Common myeloid progenitor, CD34-positive (primary cell): ENCODE data around the gene GIGYF1.

ENCODE experiments used
- CTCF ChIA-PET: fragments of 350-600 bp; sonication (Branson Sonifier 250); formaldehyde crosslinking; loops from one replicate; lab custom pipeline; 2021; ENCODE audit warnings: antibody characterized with exemption; lab: Charles Lee
- POLR2A ChIA-PET: fragments of 350-600 bp; sonication (Branson Sonifier 250); formaldehyde crosslinking; loops from one replicate; lab custom pipeline; 2021; ENCODE audit warnings: antibody characterized with exemption; lab: Charles Lee
- DNase-seq, 3 donors: peaks; one replicate each; pipeline versions ENCODE4 v3.0.0 to v3.0.0-alpha.2; 2013
- H3K27ac ChIP-seq, 2 experiments: 1 replicate in 1 of 2; 2 replicates in 1 of 2; pipeline ENCODE4 v1.7.0; 2013; ENCODE audit warnings: inconsistent platforms in 2 of 2, low read length in 2 of 2, mild to moderate bottlenecking in 2 of 2, low read depth in 1 of 2, moderate library complexity in 1 of 2; ENCODE audit not compliant: severe bottlenecking in 2 of 2, insufficient read depth in 1 of 2, poor library complexity in 1 of 2
- H3K27me3 ChIP-seq, 5 experiments: replicated peaks in 2 of 5; 1 replicate in 3 of 5; 2 replicates in 2 of 5; pipeline versions ENCODE4 v1.6.1 to v1.7.0; 2013; ENCODE audit warnings: low read length in 4 of 5, mild to moderate bottlenecking in 2 of 5, moderate library complexity in 2 of 5, inconsistent platforms in 1 of 5; ENCODE audit not compliant: insufficient read depth in 5 of 5, control insufficient read depth in 4 of 5
- H3K36me3 ChIP-seq, 4 experiments: 1 replicate in 2 of 4; 2 replicates in 2 of 4; pipeline versions ENCODE4 v1.6.1 to v1.7.0; 2013; ENCODE audit warnings: low read length in 3 of 4, control low read depth in 1 of 4, mild to moderate bottlenecking in 1 of 4; ENCODE audit not compliant: control insufficient read depth in 4 of 4, insufficient read depth in 4 of 4
- H3K4me1 ChIP-seq, 4 experiments: 1 replicate in 3 of 4; 2 replicates in 1 of 4; pipeline versions ENCODE4 v1.6.1 to v1.7.1; 2013; ENCODE audit warnings: low read length in 3 of 4, mild to moderate bottlenecking in 3 of 4, control low read depth in 1 of 4, inconsistent platforms in 1 of 4, moderate library complexity in 1 of 4; ENCODE audit not compliant: control insufficient read depth in 4 of 4, insufficient read depth in 4 of 4; ENCODE audit errors: control extremely low read depth in 1 of 4
- H3K4me3 ChIP-seq, 7 experiments: 1 replicate in 4 of 7; 2 replicates in 3 of 7; pipeline versions ENCODE4 v1.5.1 to v1.7.0; 2013; ENCODE audit warnings: mild to moderate bottlenecking in 7 of 7, low read length in 6 of 7, moderate library complexity in 6 of 7, inconsistent platforms in 2 of 7, low read depth in 2 of 7, control low read depth in 1 of 7; ENCODE audit not compliant: insufficient read depth in 4 of 7, control insufficient read depth in 1 of 7; ENCODE audit errors: extremely low read depth in 1 of 7
- H3K9me3 ChIP-seq, 5 experiments: 1 replicate in 4 of 5; 2 replicates in 1 of 5; pipeline versions ENCODE4 v1.6.1 to v1.7.1; 2013; ENCODE audit warnings: low read length in 4 of 5, mild to moderate bottlenecking in 2 of 5, inconsistent platforms in 1 of 5, low read depth in 1 of 5, moderate library complexity in 1 of 5; ENCODE audit not compliant: control insufficient read depth in 4 of 5, insufficient read depth in 2 of 5; ENCODE audit errors: control extremely low read depth in 1 of 5
- WGBS: methylation state at CpG from one replicate; pipeline ENCODE4 v1.1.5; 2013; ENCODE audit not compliant: insufficient coverage; 5-methylcytosine and 5-hydroxymethylcytosine counted together

GIGYF1 gene

DNA sequence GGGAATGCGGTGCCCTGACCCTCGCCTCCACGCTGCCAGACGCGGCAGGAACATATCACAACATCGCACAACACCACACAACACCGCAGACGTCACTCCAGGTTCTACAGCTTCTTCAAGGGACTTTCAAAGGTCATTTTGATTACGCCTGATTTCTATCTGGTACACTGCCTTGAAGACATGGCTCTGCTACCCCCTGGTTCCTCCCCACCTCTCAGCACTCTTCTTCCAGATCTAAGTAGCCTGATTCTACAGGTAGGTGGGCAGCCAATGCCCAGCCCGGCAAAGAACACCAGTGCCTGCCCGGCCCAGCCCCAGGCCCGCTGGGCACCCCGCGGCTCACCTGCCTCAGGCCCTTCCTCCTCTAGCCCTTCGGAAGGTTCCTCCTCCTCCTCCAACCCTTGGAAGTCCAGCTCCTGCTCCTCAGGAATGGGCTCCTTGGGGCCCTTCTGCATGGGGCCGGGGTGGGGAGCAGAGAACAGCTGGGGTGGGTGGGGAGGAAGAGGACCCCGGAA, 8.4 kb downstream of the GIGYF1 start:
- H3K9me3 ChIP-seq = no peaks in the 10 kb centered on the region
- H3K4me3 ChIP-seq = no peak overlapping the region
- CTCF ChIA-PET = interaction anchor here (1.2 to 8.7 kb wide), 4 partner anchors 8 to 73 kb away, joined by 4 to 80 read pairs (median 4); partner anchors contain the start of gene MOSPD3
- WGBS = 98% methylated on average over 16 of the region's 17 CpGs
- POLR2A ChIA-PET = no interaction called here
- no peak for DNase-seq
- peaks cover 0 to 1% (median under 1%) of the 10 kb centered on the region in 4 experiments for H3K4me1 ChIP-seq
- H3K27me3 ChIP-seq = no peaks in the 10 kb centered on the region
- no peak overlapping the region for H3K27ac ChIP-seq
- peaks cover 11 to 95% (median 58%) of the 10 kb centered on the region in 4 experiments for H3K36me3 ChIP-seq

DNA sequence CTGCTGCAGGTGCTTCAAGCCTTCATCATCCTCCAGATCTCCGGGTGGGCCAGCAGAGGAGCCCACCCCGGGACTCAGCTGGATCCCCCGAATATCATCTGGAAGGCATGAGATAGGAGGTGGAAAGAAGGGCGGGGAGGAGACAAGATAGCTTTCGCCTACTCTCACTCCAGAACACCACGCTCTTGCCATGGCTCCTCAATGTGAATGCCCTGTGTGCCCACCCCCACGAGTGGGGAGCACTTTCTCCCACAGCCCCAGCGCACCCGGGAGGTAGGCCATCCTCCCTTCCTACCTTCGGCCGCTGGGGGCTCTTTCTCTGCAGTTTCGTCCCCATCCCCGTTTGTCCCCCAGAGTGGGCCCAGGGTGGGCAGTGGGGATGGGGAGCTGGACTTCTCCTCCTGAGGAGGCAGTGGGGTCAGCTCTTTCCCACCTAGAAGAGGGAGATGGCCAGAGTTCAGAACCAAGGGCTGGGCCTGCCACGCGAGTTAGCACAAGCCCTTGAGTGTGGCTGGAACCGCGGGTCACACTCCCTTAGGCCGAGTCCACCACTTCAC, 8.9 kb downstream of the GIGYF1 start:
- Histone ChIP-seq H3K4me3 (no peak overlapping the region), H3K36me3 (peaks cover 11 to 97% (median 62%) of the 10 kb centered on the region in 4 experiments), H3K9me3 (no peaks in the 10 kb centered on the region), H3K4me1 (no peaks in the 10 kb centered on the region), H3K27me3 (no peaks in the 10 kb centered on the region), H3K27ac (no peak overlapping the region)
- CTCF ChIA-PET = interaction anchor here (1.2 to 3.9 kb wide), 7 partner anchors 7 to 215 kb away, joined by 3 to 28 read pairs (median 4); partner anchors contain the start of gene MOSPD3
- 99% methylated on average over 14 of the region's 18 CpGs for WGBS
- POLR2A ChIA-PET = interaction anchor here (0.5 kb wide), 1 partner anchor 16 kb away, joined by 4 read pairs; no protein-coding TSS in a partner anchor
- DNase-seq = no peak

DNA sequence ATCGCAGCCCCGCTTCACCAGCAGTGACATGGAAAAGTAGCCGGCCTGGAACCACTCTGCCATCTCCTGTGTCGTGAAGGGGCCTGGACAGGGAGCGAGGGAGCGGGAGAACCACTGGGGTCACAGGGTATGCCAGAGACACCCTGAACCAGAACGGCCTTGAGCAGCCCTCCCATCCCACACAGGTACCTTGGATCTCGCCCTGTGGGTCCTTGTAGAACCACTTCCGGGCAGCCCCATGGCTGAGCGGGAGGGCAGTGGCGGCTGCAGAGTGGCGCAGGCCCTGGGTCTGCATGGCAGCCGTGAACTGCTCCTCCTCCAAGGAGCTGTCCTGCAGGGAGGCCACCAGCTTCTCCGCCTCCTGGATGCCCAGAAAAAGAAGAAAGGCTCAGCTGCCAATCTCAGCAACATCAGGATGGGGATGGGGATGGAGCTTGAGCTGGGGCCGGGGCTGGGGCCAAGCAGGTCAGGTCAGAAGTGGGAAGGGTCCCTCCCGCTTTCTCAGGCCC, 9.5 kb downstream of the GIGYF1 start:
- H3K4me3 ChIP-seq = no peak overlapping the region
- H3K27ac ChIP-seq = no peak overlapping the region
- ChIA-PET CTCF (interaction anchor here (0.6 to 3.9 kb wide), 8 partner anchors 8 to 215 kb away, joined by 3 to 28 read pairs (median 4); partner anchors contain the start of gene MOSPD3), POLR2A (interaction anchor here (0.5 kb wide), 1 partner anchor 17 kb away, joined by 4 read pairs; no protein-coding TSS in a partner anchor)
- no peaks in the 10 kb centered on the region for H3K9me3 ChIP-seq
- H3K36me3 ChIP-seq = peaks cover 11 to 100% (median 64%) of the 10 kb centered on the region in 4 experiments
- H3K27me3 ChIP-seq = no peaks in the 10 kb centered on the region
- DNase-seq = no peak
- H3K4me1 ChIP-seq = no peaks in the 10 kb centered on the region
- WGBS = 99% methylated on average over 12 of the region's 16 CpGs

- Histone ChIP-seq H3K27ac (no peak overlapping the region), H3K4me3 (no peak overlapping the region), H3K36me3 (peaks cover 11 to 100% (median 64%) of the 10 kb centered on the region in 4 experiments), H3K27me3 (no peaks in the 10 kb centered on the region), H3K4me1 (no peaks in the 10 kb centered on the region), H3K9me3 (no peaks in the 10 kb centered on the region)
- POLR2A ChIA-PET = interaction anchor here (1.3 kb wide), 2 partner anchors 9 to 11 kb away, joined by 3 read pairs; no protein-coding TSS in a partner anchor
- DNase-seq = no peak
- WGBS = 95% methylated on average over 31 of the region's 37 CpGs
- CTCF ChIA-PET = interaction anchor here (0.6 to 3.9 kb wide), 7 partner anchors 8 to 214 kb away, joined by 3 to 28 read pairs (median 3); partner anchors contain the start of gene MOSPD3
Observed at GRCh38 chr7:100683659-100684533, 10.2 kb downstream of the GIGYF1 start.

DNA sequence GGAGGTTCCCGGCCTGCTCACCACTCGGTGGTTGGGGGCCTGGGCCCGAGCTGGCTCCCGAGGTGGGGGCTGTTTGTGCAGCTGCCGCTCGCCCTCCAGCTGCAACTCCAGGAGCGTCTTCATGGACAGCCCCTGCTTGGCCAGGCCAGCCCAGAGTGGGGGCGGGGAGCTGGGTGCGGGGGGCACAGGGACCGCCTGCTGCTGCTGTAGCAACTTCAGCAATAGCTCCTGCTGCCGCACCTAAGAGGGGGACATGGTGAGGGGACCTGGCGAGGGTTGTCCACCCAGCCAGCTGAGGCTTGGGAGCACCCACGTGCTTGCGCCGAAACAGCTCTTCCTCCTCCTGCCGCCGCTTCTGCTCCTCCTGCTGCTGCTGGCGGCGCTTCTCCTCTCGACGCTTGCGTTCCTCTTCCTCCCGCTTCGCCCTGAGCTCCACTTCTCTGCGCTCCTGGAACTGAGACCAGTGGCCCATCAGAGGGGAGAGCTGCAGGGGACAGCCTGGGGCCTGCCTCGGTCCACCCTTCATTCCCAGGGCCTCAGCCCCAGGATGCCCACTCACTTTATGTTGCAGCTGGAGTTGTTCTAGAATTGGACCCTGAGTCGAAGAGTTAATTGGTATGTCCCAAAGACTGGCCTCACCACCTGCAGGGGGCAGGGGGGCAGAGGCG, 10.9 kb downstream of the GIGYF1 start:
- H3K27ac ChIP-seq = no peak overlapping the region
- ChIA-PET CTCF (interaction anchor here (0.6 to 3.9 kb wide), 5 partner anchors 9 to 224 kb away, joined by 3 to 28 read pairs (median 3); partner anchors contain the start of gene MOSPD3), POLR2A (interaction anchor here (1.3 kb wide), 3 partner anchors 9 to 97 kb away, joined by 3 to 4 read pairs (median 3); partner anchors contain the start of genes FBXO24 and LRCH4)
- peaks cover 11 to 100% (median 66%) of the 10 kb centered on the region in 4 experiments for H3K36me3 ChIP-seq
- H3K4me1 ChIP-seq = no peaks in the 10 kb centered on the region
- DNase-seq = no peak
- 89% methylated on average over 28 of the region's 28 CpGs for WGBS
- no peaks in the 10 kb centered on the region for H3K27me3 ChIP-seq
- no peaks in the 10 kb centered on the region for H3K9me3 ChIP-seq
- no peak overlapping the region for H3K4me3 ChIP-seq

DNA sequence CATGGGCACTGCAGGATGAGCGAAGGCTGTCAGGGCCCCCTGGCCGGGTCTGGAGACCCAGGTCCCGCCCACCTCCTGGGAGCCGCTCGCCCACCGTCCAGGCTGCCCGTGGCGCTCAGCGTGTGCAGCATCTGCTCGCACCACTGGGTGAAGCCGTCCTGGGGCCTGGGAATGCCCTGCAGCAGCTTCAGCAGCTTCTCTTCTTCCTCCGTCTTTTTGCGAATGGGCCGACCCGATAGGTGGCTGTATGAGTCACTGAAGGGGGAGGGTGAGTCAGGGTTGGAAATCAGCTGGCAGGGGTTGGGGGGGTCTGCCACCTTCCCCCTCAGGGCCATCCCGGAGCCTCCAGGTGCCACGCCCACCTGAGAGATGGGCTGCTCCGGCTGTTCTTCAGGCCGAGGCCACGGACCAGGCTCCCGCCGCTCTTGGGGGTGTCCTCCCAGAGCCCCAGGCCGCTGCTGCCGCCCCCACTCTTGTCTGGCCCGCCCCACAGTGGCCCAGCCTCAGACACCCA, 11.8 kb downstream of the GIGYF1 start:
- Histone ChIP-seq H3K4me3 (no peak overlapping the region), H3K9me3 (no peaks in the 10 kb centered on the region), H3K4me1 (no peaks in the 10 kb centered on the region), H3K27ac (no peak overlapping the region), H3K36me3 (peaks cover 11 to 100% (median 67%) of the 10 kb centered on the region in 4 experiments), H3K27me3 (no peaks in the 10 kb centered on the region)
- WGBS = 98% methylated on average over 22 of the region's 25 CpGs
- ChIA-PET POLR2A (interaction anchor here (0.6 to 1.3 kb wide), 4 partner anchors 8 to 160 kb away, joined by 3 to 4 read pairs (median 3); partner anchors contain the start of genes FBXO24 and LRCH4), CTCF (interaction anchor here (0.6 to 3.9 kb wide), 6 partner anchors 10 to 224 kb away, joined by 3 to 28 read pairs (median 3); partner anchors contain the start of genes MOSPD3 and POP7)
- no peak for DNase-seq
